ENCODE data around the gene PCBP3. TPM values are rescaled to one million over a fixed set of nuclear protein-coding genes. Genes with fewer than 3 reads are reported as not detected.

The PCBP3 gene
- total and polyA plus RNA-seq, 10 of the 15 experiments (the other 5 are each of a cell fraction or from before 2014, with no cell fraction given), result 0.09 to 1.3 (median 0.46) TPM; not detected in 3

DNA sequence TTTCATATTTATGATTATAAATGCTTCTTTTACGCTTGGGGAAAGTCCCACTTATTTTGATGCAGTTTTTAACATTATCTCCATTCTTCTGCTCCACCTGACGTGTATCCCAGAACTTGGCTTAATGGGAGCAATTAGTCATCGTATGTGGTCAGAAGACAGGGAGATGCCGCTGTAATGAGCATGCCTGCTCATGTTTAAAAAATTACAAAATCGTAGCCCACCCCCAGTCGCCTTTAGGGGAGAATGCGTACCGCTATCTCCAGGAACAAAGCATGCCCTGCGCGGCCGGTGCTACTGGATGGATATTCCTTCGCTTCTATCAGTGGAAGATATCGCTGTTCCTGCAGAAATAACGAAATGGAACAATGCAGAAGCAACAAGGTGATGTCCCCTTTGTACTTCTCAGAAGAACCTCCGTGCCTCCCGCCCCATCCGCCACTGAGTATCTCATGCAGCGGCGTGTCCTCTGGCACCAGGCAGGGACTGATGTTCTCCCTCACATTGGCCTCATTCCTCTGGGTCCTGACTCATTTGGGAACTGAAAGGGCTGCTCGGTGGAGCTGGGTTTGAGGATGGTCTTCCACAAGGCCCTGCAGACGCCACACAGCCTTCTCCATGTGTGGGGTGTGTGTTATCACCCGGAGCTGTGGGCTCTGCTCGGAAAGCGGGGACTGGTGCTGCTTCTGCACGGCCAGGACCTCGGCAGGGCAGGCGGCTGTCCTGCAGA lies 221.7 kb downstream of the PCBP3 start:
- H3K9ac ChIP-seq (ENCODE audit: control insufficient read depth, insufficient read depth, low read length), result no peak overlapping the region
- H3K4me2 ChIP-seq (ENCODE audit: control insufficient read depth, insufficient read depth), result no peak overlapping the region
- SMC1A ChIA-PET (ENCODE audit: uncharacterized antibody, unreplicated experiment), result no interaction called here
- no peaks in the 10 kb centered on the region for H4K20me1 ChIP-seq (ENCODE audit: control insufficient read depth, insufficient read depth)
- H3K36me3 ChIP-seq (ENCODE audit: control insufficient read depth in 2 of 2, insufficient read depth in 2 of 2, low read length in 1 of 2), result no peaks in the 10 kb centered on the region
- CTCF ChIA-PET, result no interaction called here
- H3K4me1 ChIP-seq (ENCODE audit: control insufficient read depth, insufficient read depth, low read length), result no peaks in the 10 kb centered on the region
- no peak overlapping the region for H2AFZ ChIP-seq (ENCODE audit: control insufficient read depth, low read depth, low read length)
- no peak overlapping the region for H3K4me3 ChIP-seq
- FAIRE-seq (no peak), ATAC-seq (no peak), DNase-seq (ENCODE audit: low read depth, low spot score) (no peak)
- RAD21 ChIA-PET (ENCODE audit: unreplicated experiment), result no interaction called here
- H3K79me2 ChIP-seq (ENCODE audit: control insufficient read depth, insufficient read depth, low read length), result no peaks in the 10 kb centered on the region
- no TSS peak for BruUV-seq (replicated peaks)
- no peaks in the 10 kb centered on the region for H3K27me3 ChIP-seq (replicated peaks in 1 of 2; ENCODE audit: control insufficient read depth in 2 of 2, insufficient read depth in 2 of 2, low read length in 1 of 2)
- in situ Hi-C loops (cut with MboI), result no loop called here
- POLR2A ChIA-PET, result no interaction called here
- TF ChIP-seq, protein P1, sequence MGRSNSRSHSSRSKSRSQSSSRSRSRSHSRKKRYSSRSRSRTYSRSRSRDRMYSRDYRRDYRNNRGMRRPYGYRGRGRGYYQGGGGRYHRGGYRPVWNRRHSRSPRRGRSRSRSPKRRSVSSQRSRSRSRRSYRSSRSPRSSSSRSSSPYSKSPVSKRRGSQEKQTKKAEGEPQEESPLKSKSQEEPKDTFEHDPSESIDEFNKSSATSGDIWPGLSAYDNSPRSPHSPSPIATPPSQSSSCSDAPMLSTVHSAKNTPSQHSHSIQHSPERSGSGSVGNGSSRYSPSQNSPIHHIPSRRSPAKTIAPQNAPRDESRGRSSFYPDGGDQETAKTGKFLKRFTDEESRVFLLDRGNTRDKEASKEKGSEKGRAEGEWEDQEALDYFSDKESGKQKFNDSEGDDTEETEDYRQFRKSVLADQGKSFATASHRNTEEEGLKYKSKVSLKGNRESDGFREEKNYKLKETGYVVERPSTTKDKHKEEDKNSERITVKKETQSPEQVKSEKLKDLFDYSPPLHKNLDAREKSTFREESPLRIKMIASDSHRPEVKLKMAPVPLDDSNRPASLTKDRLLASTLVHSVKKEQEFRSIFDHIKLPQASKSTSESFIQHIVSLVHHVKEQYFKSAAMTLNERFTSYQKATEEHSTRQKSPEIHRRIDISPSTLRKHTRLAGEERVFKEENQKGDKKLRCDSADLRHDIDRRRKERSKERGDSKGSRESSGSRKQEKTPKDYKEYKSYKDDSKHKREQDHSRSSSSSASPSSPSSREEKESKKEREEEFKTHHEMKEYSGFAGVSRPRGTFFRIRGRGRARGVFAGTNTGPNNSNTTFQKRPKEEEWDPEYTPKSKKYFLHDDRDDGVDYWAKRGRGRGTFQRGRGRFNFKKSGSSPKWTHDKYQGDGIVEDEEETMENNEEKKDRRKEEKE (IDR thresholded peaks at IDR 0.05), result no peak
- TF ChIP-seq, protein P2, sequence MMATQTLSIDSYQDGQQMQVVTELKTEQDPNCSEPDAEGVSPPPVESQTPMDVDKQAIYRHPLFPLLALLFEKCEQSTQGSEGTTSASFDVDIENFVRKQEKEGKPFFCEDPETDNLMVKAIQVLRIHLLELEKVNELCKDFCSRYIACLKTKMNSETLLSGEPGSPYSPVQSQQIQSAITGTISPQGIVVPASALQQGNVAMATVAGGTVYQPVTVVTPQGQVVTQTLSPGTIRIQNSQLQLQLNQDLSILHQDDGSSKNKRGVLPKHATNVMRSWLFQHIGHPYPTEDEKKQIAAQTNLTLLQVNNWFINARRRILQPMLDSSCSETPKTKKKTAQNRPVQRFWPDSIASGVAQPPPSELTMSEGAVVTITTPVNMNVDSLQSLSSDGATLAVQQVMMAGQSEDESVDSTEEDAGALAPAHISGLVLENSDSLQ (IDR thresholded peaks at IDR 0.05), result no peak
- TF ChIP-seq EED (IDR thresholded peaks at IDR 0.05; ENCODE audit: low read depth), result no peak
- no peak for TF ChIP-seq WRNIP1 (IDR thresholded peaks at IDR 0.05; ENCODE audit: borderline replicate concordance, low read depth, low read length)
- TF ChIP-seq BMI1 (IDR thresholded peaks at IDR 0.05; ENCODE audit: borderline replicate concordance), result no peak
- TF ChIP-seq SMAD1 (IDR thresholded peaks at IDR 0.05; ENCODE audit: low read depth, partially characterized antibody), result no peak
- TF ChIP-seq SMARCA5 (IDR thresholded peaks at IDR 0.05), result no peak
- no peak for TF ChIP-seq YY1 (IDR thresholded peaks at IDR 0.05; ENCODE audit: low read depth, low read length)
- no peak for TF ChIP-seq TCF12 (IDR thresholded peaks at IDR 0.05; ENCODE audit: low read depth, low read length)
- no peak for TF ChIP-seq CBFB (IDR thresholded peaks at IDR 0.05; ENCODE audit: low read depth)
- TF ChIP-seq NFIC (IDR thresholded peaks at IDR 0.05; ENCODE audit: low read depth, low read length), result no peak
- no peak for TF ChIP-seq ZNF24 (IDR thresholded peaks at IDR 0.05)
- no peak for TF ChIP-seq RFX5 (IDR thresholded peaks at IDR 0.05; ENCODE audit: low read depth, low read length)
- no peak for TF ChIP-seq MTA3 (IDR thresholded peaks at IDR 0.05; ENCODE audit: borderline replicate concordance, low read length)
- no peak for TF ChIP-seq JUND (IDR thresholded peaks at IDR 0.05; ENCODE audit: low read depth, low read length)
- no peak for TF ChIP-seq TCF7 (IDR thresholded peaks at IDR 0.05; ENCODE audit: borderline replicate concordance)
- 70% methylated on average over 27 of the region's 27 CpGs for WGBS (ENCODE audit: insufficient coverage, insufficient replicate concordance, low lambda C conversion rate, missing lambda C conversion rate)
- no peaks in the 10 kb centered on the region for H3K9me3 ChIP-seq (replicated peaks; ENCODE audit: control insufficient read depth, insufficient read depth, low read length)
- intact Hi-C loops (cut with micrococcal nuclease; ENCODE audit: unreplicated experiment), result no loop called here
- H3K27ac ChIP-seq (ENCODE audit: control insufficient read depth, insufficient read depth), result no peak overlapping the region

Measured in GM12878 (cell line).